Esophagus muscularis mucosa (tissue), 4 donors: ENCODE results near the gene NRCAM.

ENCODE experiments used
- CTCF ChIP-seq, 3 experiments: fragments of 200-600 bp in 2 of 3; fragments of 450-650 bp in 1 of 3; sonication (generic) in 2 of 3; IDR thresholded peaks; one replicate each; pipeline ENCODE4 v1.5.1; 2017 to 2019; ENCODE audit warnings: antibody characterized with exemption in 3 of 3, mild to moderate bottlenecking in 2 of 3, moderate library complexity in 1 of 3
- EP300 ChIP-seq: sonication (generic); formaldehyde crosslinking; IDR thresholded peaks from one replicate; pipeline ENCODE4 v1.6.1; 2017; ENCODE audit warnings: antibody characterized with exemption
- POLR2A ChIP-seq: fragments of 450-650 bp; IDR thresholded peaks from one replicate; pipeline ENCODE4 v1.6.1; 2017; ENCODE audit warnings: antibody characterized with exemption, moderate library complexity, mild to moderate bottlenecking, low read depth
- POLR2AphosphoS5 ChIP-seq, 2 donors: sonication (generic); formaldehyde crosslinking; IDR thresholded peaks; one replicate each; pipeline ENCODE4 v1.6.1; 2017; ENCODE audit warnings: antibody characterized with exemption in 2 of 2

DNA sequence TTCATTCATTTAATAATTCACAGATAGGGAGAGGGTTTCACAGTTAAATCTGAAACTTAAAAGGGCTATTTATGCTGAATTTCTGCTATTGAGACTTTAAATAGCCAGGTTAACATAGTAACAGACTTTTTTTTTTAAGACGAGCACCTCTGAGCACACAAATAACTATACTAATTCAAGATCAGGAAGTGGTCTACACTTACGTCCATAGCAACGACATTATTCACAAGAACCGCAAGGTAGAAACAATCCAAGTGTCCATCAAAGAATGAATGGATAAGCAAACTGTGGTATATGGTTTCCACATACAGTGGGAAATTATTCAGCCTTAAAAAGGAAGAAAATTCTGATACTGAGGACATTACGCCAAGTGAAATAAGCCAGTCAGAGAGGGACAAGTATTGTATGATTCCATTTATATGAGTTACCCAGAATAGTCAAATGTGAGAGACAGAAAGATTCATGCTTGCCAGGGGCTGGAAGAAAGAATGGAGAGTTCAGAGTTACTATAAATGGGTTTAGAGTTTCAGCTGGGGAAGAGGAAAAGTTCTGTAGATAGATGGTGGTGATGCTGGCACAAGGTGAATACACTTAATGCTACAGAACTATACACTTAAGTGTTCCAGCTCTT, 185.7 kb downstream of the NRCAM start:
- TF ChIP-seq CTCF (IDR thresholded peaks at IDR 0.05) = no peak
- no peak for TF ChIP-seq POLR2AphosphoS5 (IDR thresholded peaks at IDR 0.05)
- TF ChIP-seq POLR2A = no peak
- no peak for TF ChIP-seq EP300
